Measurements from ENCODE around the gene RASGRP3.
"Not testable (repeated sequence)": the region's sequence is repeated elsewhere in the genome, so short reads cannot be mapped to it uniquely, and the experiment has no call there.

The RASGRP3 gene

DNA sequence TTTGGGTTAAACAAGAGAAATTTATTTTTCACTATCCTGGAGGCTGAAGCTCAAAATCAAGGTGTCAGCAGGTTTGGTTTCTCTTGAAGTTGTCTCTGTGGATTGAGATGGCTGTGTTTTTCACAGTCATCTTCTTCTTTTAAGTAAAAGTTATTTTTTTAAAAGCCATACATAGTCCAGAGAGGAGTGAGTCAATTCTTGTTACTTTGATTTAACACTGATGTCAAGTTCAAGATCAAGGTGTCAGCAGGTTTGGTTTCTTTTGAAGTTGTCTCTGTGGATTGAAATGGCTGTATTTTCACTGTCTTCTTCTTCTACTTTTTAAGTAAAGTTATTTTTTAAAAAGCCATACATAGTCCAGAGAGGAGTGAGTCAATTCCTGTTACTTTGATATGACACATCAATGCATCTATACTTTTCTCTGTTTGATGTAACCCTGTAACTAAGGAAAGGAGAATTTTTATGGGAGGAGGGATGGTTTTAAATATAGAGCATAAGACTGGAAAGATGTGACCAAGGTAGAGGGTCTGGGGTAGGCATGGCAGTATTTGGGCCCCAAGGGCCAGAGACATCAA is 22.5 kb upstream of the RASGRP3 start:
- DNase-seq (ENCODE audit: low read depth), result no peak

DNA sequence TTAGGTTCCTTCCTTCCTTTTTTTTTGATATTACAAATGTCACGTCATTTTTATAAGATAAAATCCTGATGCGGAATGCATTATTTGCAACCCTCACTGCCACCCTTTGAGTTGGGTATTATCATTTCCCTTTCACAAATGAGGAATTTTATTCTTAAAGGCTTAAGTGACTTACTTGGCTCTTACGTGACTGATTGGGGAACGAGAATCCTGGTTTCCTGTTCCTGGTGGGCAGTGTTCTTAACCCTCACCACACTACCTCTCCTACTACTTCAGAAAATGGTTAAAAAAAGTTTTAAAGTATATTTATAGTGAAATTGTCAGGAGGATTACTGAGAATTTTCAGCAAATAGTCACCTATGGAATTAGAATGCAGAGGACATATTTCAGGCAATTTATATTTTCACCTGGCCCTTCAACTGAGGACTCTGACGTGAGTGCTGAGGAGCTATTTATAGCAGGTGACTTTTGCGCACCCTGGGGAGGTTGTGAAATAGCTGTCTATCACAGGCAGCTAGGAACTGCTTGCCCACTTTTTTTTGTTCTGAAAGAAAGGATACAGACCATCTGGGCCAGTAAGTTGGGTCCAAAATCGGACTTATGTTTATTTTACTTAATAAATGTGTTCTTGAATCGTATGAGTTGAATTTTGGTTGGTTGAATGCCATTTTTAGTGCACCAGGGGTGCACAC is 18.7 kb upstream of the RASGRP3 start:
- no peak for DNase-seq (ENCODE audit: low read depth)

DNA sequence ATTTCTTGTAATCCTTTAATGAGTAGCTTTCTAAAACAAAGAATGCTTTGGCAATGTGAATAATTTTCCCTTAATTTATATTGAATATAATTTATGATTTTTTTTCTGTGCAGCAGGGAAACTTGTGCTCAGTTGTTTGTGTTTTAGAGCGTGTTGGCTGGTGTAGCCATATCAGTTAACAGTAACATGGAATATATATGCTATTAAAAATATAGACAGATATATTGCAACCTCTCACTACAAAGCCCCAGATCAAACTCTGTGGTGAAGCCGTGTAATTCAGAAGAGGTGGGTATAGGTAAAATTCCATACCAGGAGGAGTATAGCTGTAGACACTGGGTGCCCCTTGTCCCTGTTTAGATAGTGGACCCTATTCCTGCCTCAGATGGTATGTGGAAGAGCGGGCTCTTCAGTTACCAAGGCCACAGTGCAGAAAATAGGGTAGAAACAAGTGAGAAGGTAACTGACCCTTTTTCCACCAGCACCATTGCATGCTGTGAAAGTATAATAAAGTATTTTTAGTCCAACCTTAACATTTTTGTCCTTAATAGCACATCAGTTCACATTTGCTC is 18.1 kb upstream of the RASGRP3 start:
- DNase-seq (ENCODE audit: low read depth), result no peak

DNA sequence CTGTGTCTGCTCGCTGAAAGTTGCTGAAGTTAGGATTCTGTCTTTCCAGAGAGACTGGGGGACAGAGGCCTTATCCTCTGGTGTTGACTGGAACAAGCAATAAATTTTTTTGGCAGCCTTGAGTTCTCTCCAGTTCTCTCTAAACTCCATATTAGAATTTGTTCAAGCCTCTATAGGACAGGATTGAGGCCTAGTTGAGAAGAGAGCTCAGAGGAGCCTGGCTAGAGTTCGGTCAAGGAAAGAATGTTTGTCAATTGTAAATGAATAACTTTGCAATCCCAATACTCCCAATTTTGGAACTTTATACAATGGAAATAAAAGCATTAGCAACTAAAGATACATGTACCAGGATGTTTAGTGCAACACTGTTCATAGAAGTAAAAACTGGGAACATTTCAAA is 16.7 kb upstream of the RASGRP3 start:
- DNase-seq (ENCODE audit: low read depth), result no peak

DNA sequence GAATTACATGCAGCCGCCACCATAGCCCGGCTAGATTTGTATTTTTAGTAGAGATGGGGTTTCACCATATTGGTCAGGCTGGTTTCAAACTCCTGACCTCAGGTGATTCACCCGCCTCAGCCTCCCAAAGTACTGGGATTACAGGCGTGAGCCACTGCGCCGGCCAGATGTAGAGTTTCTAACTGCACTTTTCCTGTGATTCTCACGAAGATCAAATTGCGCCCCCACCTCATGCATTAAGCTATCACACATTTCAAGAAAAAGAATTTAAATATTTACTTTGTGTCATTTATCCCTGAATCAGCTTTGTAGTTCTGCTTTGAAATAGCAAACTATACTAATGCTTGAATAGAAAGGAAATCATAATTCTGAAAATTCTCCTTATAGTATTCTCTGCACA is 13.9 kb upstream of the RASGRP3 start:
- not testable (repeated sequence) for DNase-seq (ENCODE audit: low read depth)

DNA sequence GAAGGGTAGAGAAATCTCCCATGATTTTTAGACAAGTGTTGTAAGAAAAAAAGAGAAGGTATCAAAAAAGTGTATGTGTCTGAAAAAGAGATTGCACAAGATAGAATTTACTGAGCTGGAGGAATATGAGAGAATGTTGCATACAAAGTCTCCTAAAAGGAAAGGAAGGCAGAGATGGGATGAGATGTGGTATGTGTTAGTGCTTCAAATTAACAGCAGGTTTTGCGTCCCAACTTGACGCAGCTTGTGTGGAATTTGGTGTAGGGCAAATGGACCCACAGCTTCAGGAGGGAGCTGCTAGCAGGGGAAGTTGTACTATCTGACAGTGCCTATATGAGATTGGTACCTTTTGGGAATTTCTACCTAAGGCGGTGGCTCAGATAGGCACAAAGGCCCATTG is 9.0 kb upstream of the RASGRP3 start:
- DNase-seq (ENCODE audit: low read depth), result no peak

DNA sequence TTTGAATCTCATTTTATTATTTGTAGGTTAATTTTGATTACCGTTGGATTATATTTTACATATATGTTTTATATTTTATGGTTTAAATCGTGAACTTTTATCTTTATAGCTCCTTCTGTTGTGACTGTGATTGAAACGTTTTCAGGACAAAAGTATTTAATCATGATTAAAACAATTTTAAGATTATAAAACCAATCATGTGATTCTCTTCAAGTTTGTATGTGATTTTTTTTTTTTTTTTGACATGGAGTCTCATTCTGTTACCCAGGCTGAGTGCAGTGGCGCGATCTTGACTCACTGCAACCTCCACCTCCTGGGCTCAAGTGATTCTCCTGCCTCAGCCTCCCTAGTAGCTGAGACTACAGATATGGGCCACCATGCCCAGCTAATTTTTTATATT is 7.2 kb upstream of the RASGRP3 start:
- no peak for DNase-seq (ENCODE audit: low read depth)

DNA sequence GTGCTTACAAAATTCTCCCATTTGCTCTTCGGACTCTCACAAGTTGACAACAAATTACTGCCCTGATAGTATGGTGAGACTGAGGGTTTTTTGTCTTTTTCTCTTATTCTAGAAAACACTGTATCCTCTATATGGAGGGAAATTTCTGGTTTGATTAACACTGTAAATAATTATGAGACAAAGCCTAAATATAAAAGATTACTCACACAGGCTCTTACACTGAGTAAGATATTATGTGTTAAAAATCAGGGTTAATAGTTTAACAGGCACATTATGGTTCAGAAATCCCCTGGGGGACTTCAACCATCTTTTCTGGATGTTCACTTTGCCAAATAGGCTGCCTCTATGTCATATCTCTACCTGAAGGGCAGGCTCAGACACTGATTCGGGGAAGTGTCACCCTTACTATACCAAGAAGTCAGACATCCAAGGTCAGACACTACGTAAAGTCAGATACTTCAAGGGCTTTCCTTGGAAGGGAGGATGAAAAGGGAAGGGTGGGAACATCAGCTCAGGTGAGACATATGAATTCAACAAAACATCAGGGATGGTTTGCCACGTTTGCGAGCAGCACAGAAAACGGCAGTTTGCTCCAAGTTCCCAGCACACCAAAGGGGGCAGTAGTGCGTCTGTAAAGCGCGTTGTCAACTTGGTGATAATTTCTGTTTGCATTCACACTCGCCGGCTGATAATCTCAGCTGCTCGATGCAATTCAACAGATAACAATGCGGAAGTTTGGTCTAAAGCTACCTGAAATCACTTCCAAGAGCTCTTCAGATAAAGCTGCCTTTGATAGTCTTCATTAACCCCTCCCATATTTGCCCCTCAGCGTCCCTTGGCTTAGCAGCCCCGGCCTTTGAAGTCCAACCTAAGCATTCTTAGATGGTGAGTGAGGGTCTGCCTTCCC is 972 bp upstream of the RASGRP3 start:
- DNase-seq (ENCODE audit: low read depth), result peak; percentile 60

DNA sequence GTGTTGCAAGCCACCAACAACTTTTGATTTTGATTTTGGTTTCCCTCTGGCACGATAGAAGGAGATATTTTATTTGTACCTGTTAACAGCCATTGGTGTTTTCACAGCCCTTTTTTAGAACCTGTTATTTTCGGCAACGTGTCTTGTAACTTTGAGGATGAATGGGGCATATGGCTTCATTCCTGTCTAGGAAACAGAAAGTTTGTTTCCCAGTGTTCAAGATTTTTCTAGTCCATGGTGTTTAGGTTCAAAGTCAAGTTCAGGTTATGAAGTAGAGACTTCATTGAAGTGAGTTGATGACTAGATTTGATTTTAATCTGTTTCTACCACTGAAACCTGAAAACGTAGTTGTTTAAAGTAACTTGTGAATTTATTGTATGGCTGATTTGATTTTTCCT is 343 bp downstream of the RASGRP3 start:
- DNase-seq (ENCODE audit: low read depth), result no peak

DNA sequence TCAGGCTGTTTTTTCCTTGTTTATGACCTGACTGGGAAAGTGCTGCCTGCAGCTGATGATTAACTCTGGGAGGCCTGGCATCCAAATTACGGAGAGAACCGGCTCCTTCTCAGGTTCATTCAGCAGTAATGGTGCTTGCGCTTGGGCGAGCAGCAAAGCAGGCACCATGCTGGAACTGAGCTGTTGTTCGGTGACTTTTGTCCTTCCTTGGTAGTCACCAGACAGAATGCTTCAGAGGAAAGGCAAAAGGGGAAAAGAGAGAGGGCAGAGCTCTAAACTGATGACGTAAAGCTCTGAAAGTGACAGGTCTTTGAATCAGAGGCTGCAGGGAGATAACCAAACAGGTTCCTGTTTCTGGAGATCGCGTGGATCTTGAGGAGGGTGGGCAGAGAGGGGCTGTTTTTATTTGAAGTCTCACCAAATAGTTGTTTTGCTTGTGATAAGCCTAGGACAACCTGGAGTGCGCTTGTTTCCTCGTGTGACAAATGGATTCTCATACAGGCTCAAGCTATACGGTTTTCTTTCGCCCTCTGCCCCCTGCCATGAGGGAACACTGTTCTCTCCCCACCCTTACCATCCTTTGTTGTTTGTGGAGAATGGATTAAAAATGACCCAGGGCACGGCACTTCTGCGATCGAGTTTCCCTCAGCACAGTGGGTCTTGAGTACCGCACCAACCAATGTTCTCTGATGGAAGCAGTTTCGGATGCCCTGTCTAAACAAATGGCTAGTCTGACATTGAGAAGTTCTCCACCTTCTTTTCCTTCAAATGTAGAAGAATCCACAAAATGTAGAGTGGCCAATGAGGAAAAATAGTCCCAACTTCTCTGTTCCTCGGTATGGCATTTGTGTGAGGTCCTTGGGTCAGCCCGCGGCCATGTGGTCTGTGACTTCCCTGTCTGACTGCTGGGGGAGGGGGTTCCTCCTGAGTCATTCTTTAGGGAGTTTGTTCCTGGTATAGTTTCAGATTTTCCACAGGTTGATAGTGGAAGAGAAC is 1.3 kb downstream of the RASGRP3 start:
- DNase-seq (ENCODE audit: low read depth), result no peak

DNA sequence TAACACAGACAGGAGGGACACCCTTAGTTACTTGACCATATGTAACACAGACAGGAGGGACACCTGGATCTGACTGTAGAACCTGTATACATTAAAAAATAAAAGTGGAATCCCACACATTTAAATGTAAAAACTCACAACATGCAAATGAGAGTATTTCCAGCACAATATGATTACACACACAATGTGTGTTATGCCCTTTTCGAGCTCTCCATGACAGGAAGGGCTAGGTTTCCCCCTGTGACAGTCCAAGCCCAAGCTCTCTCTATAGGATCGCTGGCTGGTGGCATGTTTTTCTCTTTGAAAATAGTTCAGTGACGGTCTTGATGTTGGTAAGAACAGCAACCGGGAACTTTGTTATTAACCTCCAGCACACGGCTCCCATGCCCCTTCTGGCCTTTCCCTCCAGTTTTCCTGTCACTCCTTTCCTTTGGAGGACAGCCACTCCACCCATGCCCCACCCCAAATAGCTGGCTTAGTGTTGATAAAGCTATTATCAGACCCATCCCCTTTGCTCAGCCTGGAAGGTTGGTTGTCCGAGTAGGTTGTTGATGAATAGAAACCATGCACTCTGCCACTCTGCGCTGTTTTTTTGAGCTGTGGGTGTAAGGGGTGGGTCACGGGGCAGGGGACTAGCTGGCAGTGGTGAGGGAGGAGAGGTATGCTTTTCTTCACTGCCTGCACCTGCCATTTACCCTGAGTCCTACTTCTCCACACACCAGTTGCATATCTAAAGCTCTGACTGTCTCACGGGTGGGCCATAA is 2.7 kb downstream of the RASGRP3 start:
- DNase-seq (ENCODE audit: low read depth), result no peak

DNA sequence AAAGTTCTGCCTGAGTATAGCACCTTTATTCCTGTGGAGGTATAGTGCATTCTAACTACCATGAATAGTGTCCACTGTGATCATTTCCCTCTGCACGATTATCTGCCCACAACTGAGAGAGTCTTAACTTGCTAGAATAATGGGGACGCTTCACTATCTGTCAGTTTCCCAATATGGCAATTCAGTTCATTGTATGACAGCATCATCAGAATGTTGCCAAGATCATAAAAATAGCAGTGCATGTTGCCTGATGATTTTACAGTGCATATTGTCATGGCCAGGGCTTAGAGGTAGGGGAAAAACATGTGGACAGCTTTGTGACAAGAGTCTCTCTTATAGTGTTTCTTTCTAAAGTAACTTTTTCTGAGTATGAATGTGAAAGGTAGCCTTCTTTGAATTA is 6.1 kb downstream of the RASGRP3 start:
- DNase-seq (ENCODE audit: low read depth), result no peak

DNA sequence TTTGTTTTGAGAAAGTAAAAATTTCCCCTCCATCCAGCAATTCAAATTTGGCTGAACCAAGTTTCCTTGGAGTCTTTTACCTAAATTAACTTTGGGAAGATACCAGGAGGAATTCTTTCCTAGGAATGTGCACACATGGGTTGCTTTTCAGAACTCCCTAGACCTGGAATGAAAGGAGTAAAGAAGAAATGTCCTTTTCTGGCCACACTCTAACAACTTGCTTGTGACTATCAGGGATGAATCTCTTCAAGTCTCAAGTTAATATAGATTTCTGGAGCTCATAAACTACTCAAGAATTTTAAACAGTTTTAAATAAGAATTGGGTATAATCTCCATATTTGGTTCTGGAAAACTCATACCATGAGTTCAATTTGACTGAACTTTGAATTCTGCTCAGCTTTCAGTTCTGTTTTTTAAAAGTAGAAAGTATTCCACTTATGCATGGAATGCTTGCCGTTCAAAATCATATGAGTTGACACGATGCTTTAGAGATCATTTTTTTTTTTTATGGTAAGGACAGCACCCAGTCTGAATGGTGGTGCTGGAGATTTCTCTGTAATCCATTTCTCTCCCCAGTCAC is 7.7 kb downstream of the RASGRP3 start:
- no peak for DNase-seq (ENCODE audit: low read depth)

DNA sequence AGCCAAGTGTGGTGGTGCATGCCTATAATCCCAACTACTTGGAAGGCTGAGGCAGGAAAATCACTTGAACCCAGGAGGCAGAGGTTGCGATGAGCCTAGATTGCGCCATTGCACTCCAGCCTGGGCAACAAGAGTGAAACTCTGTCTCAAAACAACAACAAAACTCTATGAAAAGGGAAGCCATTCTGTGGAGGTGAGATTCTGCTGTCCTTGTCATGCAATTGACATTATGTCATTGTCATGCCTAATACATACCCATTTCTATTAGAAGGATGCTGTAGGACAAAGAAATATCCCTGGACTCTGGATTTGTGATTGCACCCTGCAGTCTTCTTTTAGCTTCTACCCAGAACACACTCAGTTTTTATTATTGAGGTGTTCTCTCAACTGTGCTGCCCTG is 8.6 kb downstream of the RASGRP3 start:
- DNase-seq (ENCODE audit: low read depth), result no peak

DNA sequence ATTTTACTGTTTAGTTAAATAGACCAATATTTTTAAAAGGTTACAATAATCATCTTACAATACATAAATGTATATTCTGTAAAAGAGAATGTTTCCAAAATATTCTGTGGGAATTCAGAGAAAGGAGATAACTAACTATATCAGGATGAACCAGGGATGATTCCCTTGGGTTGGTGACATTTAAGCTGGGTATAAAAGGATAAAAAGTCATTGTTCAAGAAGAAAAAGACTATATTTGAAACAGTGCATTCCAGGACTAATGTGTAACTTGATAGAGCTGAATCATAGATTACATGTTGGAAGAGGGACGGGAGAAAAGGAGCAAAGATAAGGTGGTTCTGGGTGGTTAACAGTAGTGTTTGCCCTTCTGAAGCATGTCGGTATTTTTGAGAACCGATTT is 10.1 kb downstream of the RASGRP3 start:
- no peak for DNase-seq (ENCODE audit: low read depth)

DNA sequence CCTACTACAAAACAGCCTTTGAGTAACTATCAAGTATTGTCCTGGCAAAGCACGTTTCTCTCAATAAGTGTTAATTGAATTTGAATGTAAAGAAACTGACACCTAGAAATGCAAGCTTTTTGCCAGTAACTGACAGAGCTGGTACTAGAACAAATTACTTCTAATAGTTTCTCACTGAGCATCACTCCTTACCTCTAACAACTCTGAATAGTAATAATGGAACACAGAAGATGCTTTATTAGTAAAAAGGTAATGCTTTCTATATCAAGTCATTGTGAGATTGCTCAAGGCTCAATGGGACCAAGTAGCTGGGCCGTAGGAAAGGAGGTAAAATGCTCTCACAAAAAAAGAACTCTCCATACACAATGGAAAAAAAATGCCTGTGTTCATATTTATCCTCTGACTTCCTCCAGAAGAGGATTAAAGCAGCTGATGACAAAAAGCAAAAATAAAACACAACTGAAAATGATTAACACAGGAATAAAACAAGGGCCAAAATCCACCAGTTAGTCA is 11.8 kb downstream of the RASGRP3 start:
- no peak for DNase-seq (ENCODE audit: low read depth)

DNA sequence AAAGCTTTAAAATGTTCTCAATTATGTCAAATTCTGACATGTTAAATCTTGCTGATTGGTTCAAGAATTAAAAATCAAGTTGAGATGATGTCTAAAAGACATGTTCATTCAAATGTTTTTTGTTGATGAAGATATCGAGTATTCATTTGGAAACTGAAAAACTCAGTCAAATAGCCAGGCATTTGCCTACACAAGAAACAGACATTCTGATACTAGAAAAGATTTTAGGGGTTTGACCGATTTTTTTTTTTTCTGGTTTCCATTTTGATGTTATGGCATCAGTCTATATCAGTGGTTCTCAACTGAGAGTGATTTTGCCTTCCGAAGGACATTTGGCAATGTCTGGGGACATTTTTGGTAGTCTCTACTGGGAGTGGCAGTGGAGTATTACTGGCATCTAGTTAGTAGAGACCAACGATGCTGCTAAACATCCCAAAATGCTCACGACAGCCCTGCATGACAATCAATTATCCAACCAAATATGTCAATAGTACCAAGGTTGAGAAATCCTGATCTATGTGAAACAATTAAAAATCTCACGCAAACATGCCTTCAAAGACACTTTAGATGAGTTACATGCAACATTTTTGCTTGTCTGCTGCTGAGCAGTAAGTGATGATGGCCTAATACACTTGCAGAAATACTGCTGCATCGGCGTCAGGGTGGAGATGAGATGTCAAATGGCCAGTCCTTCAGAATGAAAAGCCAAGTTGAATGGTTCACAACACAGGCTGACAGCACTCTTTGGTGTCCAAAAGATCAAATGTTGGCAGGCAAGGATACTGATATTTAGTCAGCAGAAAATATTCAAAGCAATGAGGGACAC is 12.5 kb downstream of the RASGRP3 start:
- no peak for DNase-seq (ENCODE audit: low read depth)

DNA sequence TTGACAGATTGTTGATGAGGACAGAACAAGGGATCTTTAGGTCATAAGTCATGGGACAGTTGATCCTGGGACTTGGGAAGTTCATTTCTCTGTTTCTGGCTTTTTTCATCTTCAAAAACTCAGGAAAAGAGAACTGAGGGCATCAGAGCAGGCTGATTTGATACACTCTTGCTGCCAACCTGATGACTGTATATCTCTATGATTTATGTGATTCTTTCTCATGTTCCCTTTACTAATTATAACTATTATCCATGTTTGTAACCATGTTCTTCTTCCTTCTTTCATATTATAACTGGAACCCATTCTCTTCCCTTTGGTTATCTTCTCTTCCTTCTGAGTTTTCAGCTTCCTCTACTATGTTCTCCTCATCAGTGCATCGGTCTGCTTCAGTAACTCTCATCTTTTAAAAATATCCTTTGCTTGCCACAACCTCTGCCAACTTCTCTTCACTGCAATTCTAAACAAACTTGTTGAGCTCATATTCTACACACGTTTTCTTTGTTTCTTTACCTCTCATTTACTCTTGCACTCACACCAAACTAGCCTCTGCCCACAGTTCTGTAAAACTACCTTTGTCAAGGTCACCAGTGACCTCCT is 13.5 kb downstream of the RASGRP3 start:
- DNase-seq (ENCODE audit: low read depth), result no peak

Measured in activated T-helper 9 cell treated with anti-CD3 and anti-CD28 coated beads, Interleukin-2, amount 50 U/mL, for 16 hours (primary cell).